ENCODE measurements around the gene MDC1.
A peak's percentile ranks its signal among the peaks of the same experiment; 100 is the strongest.

The MDC1 gene

GRCh38 chr6:30744054-30744805 lies 27.1 kb upstream of the MDC1 start, which contains the start of gene IER3:
Gene IER3 (minus strand): TSS chr6:30744547. CDS start chr6:30744518, 29 bp downstream.
- H3K27me3 ChIP-seq (ENCODE audit: insufficient read depth, low read length), result peaks cover 4% of the 10 kb centered on the region; the same call in 1 of the 2 replicates
- no peaks in the 10 kb centered on the region for H3K9me3 ChIP-seq (ENCODE audit: insufficient read depth, low read depth, low read length)
- peak within 1 kb of the TSS; percentile 74 for H3K9ac ChIP-seq (ENCODE audit: low read depth, low read length)
- H3K4me3 ChIP-seq (ENCODE audit: low read length), result peak within 1 kb of the TSS; percentile 70
- H3K27ac ChIP-seq (ENCODE audit: low read depth, low read length), result peak within 1 kb of the TSS; percentile 54
- H3K4me1 ChIP-seq (ENCODE audit: insufficient read depth, low read length), result peaks cover 16% of the 10 kb centered on the region
- under 1% methylated on average over 54 of the region's 54 CpGs for WGBS
- H3K36me3 ChIP-seq (ENCODE audit: insufficient read depth, low read length), result peaks cover 20% of the 10 kb centered on the region

- Histone ChIP-seq H3K4me1 (ENCODE audit: insufficient read depth, low read length) (peaks cover 12% of the 10 kb centered on the region), H3K9me3 (ENCODE audit: insufficient read depth, low read depth, low read length) (no peaks in the 10 kb centered on the region), H3K36me3 (ENCODE audit: insufficient read depth, low read length) (peaks cover 28% of the 10 kb centered on the region), H3K9ac (ENCODE audit: low read depth, low read length) (peak overlapping the region; percentile 74), H3K4me3 (ENCODE audit: low read length) (peak overlapping the region; percentile 70), H3K27me3 (ENCODE audit: insufficient read depth, low read length) (peaks cover 4% of the 10 kb centered on the region; the same call in 1 of the 2 replicates), H3K27ac (ENCODE audit: low read depth, low read length) (peak overlapping the region; percentile 76)
- 1% methylated on average over 53 of the region's 55 CpGs for WGBS
Observed at GRCh38 chr6:30743099-30744053, 26.3 kb upstream of the MDC1 start.

GRCh38 chr6:30742316-30743098 lies 25.4 kb upstream of the MDC1 start, which contains the start of gene FLOT1:
Gene FLOT1 (minus strand): TSS chr6:30742687. CDS start chr6:30742189, 498 bp downstream.
- under 1% methylated on average over 66 of the region's 66 CpGs for WGBS
- Histone ChIP-seq H3K36me3 (ENCODE audit: insufficient read depth, low read length) (peaks cover 37% of the 10 kb centered on the region), H3K4me3 (ENCODE audit: low read length) (peak within 1 kb of the TSS; percentile 70), H3K4me1 (ENCODE audit: insufficient read depth, low read length) (peaks cover 12% of the 10 kb centered on the region), H3K27me3 (ENCODE audit: insufficient read depth, low read length) (peaks cover 4% of the 10 kb centered on the region; the same call in 1 of the 2 replicates), H3K9ac (ENCODE audit: low read depth, low read length) (peak within 1 kb of the TSS; percentile 74), H3K9me3 (ENCODE audit: insufficient read depth, low read depth, low read length) (no peaks in the 10 kb centered on the region), H3K27ac (ENCODE audit: low read depth, low read length) (peak within 1 kb of the TSS; percentile 76)

- Histone ChIP-seq H3K27ac (ENCODE audit: low read depth, low read length) (peak overlapping the region; percentile 76; the same call in 1 of the 2 replicates), H3K9me3 (ENCODE audit: insufficient read depth, low read depth, low read length) (no peaks in the 10 kb centered on the region), H3K4me3 (ENCODE audit: low read length) (peak overlapping the region; percentile 70), H3K27me3 (ENCODE audit: insufficient read depth, low read length) (peaks cover 4% of the 10 kb centered on the region; the same call in 1 of the 2 replicates), H3K36me3 (ENCODE audit: insufficient read depth, low read length) (peaks cover 43% of the 10 kb centered on the region), H3K4me1 (ENCODE audit: insufficient read depth, low read length) (peaks cover 12% of the 10 kb centered on the region), H3K9ac (ENCODE audit: low read depth, low read length) (peak overlapping the region; percentile 74)
- WGBS, result 25% methylated on average over 13 of the region's 13 CpGs
Observed at GRCh38 chr6:30741789-30742315, 24.8 kb upstream of the MDC1 start.

GRCh38 chr6:30741063-30741779 lies 24.1 kb upstream of the MDC1 start:
- H3K27ac ChIP-seq (ENCODE audit: low read depth, low read length), result no peak overlapping the region
- peaks cover 48% of the 10 kb centered on the region for H3K36me3 ChIP-seq (ENCODE audit: insufficient read depth, low read length)
- peaks cover 4% of the 10 kb centered on the region; the same call in 1 of the 2 replicates for H3K27me3 ChIP-seq (ENCODE audit: insufficient read depth, low read length)
- H3K9ac ChIP-seq (ENCODE audit: low read depth, low read length), result peak overlapping the region; percentile 74; the same call in 1 of the 2 replicates
- WGBS, result 90% methylated on average over 8 of the region's 8 CpGs
- no peaks in the 10 kb centered on the region for H3K9me3 ChIP-seq (ENCODE audit: insufficient read depth, low read depth, low read length)
- peaks cover 12% of the 10 kb centered on the region for H3K4me1 ChIP-seq (ENCODE audit: insufficient read depth, low read length)
- H3K4me3 ChIP-seq (ENCODE audit: low read length), result peak overlapping the region; percentile 70

GRCh38 chr6:30740540-30740870 lies 23.4 kb upstream of the MDC1 start:
- H3K4me1 ChIP-seq (ENCODE audit: insufficient read depth, low read length), result peaks cover 12% of the 10 kb centered on the region
- 97% methylated on average over 2 of the region's 2 CpGs for WGBS
- no peaks in the 10 kb centered on the region for H3K9me3 ChIP-seq (ENCODE audit: insufficient read depth, low read depth, low read length)
- peaks cover 4% of the 10 kb centered on the region; the same call in 1 of the 2 replicates for H3K27me3 ChIP-seq (ENCODE audit: insufficient read depth, low read length)
- no peak overlapping the region for H3K4me3 ChIP-seq (ENCODE audit: low read length)
- H3K9ac ChIP-seq (ENCODE audit: low read depth, low read length), result no peak overlapping the region
- H3K27ac ChIP-seq (ENCODE audit: low read depth, low read length), result no peak overlapping the region
- peaks cover 55% of the 10 kb centered on the region for H3K36me3 ChIP-seq (ENCODE audit: insufficient read depth, low read length)

- Histone ChIP-seq H3K27ac (ENCODE audit: low read depth, low read length) (no peak overlapping the region), H3K4me1 (ENCODE audit: insufficient read depth, low read length) (peaks cover 7% of the 10 kb centered on the region; the same call in 1 of the 2 replicates), H3K27me3 (ENCODE audit: insufficient read depth, low read length) (0 out of 2 replicates have a peak, but pooled peaks cover 1% of the 10 kb centered on the region), H3K4me3 (ENCODE audit: low read length) (no peak overlapping the region), H3K36me3 (ENCODE audit: insufficient read depth, low read length) (peaks cover 74% of the 10 kb centered on the region), H3K9me3 (ENCODE audit: insufficient read depth, low read depth, low read length) (no peaks in the 10 kb centered on the region), H3K9ac (ENCODE audit: low read depth, low read length) (no peak overlapping the region)
- 97% methylated on average over 5 of the region's 6 CpGs for WGBS
Observed at GRCh38 chr6:30738532-30738931, 21.5 kb upstream of the MDC1 start.

- no peaks in the 10 kb centered on the region for H3K27me3 ChIP-seq (ENCODE audit: insufficient read depth, low read length)
- peaks cover 83% of the 10 kb centered on the region for H3K36me3 ChIP-seq (ENCODE audit: insufficient read depth, low read length)
- no peak overlapping the region for H3K9ac ChIP-seq (ENCODE audit: low read depth, low read length)
- WGBS, result 97% methylated on average over 8 of the region's 8 CpGs
- H3K4me3 ChIP-seq (ENCODE audit: low read length), result no peak overlapping the region
- no peak overlapping the region for H3K27ac ChIP-seq (ENCODE audit: low read depth, low read length)
- H3K4me1 ChIP-seq (ENCODE audit: insufficient read depth, low read length), result no peaks in the 10 kb centered on the region
- no peaks in the 10 kb centered on the region for H3K9me3 ChIP-seq (ENCODE audit: insufficient read depth, low read depth, low read length)
Observed at GRCh38 chr6:30735668-30736314, 18.7 kb upstream of the MDC1 start.

GRCh38 chr6:30732237-30732943 lies 15.3 kb upstream of the MDC1 start:
- Histone ChIP-seq H3K9me3 (ENCODE audit: insufficient read depth, low read depth, low read length) (no peaks in the 10 kb centered on the region), H3K4me1 (ENCODE audit: insufficient read depth, low read length) (no peaks in the 10 kb centered on the region), H3K27me3 (ENCODE audit: insufficient read depth, low read length) (no peaks in the 10 kb centered on the region), H3K4me3 (ENCODE audit: low read length) (no peak overlapping the region), H3K9ac (ENCODE audit: low read depth, low read length) (no peak overlapping the region), H3K27ac (ENCODE audit: low read depth, low read length) (no peak overlapping the region), H3K36me3 (ENCODE audit: insufficient read depth, low read length) (peaks cover 80% of the 10 kb centered on the region)
- whole genome bisulfite sequencing, result 95% methylated on average over 12 of the region's 12 CpGs

Data from HUES64 (cell line).